Measurements from ENCODE around the gene ITGA2B. TPM values are rescaled to one million over a fixed set of nuclear protein-coding genes. Genes with fewer than 3 reads are reported as not detected.

The ITGA2B gene
- total and polyA plus RNA-seq, 3 donors from 2014 or later: 5.1 to 6.7 (median 6.0) TPM

DNA sequence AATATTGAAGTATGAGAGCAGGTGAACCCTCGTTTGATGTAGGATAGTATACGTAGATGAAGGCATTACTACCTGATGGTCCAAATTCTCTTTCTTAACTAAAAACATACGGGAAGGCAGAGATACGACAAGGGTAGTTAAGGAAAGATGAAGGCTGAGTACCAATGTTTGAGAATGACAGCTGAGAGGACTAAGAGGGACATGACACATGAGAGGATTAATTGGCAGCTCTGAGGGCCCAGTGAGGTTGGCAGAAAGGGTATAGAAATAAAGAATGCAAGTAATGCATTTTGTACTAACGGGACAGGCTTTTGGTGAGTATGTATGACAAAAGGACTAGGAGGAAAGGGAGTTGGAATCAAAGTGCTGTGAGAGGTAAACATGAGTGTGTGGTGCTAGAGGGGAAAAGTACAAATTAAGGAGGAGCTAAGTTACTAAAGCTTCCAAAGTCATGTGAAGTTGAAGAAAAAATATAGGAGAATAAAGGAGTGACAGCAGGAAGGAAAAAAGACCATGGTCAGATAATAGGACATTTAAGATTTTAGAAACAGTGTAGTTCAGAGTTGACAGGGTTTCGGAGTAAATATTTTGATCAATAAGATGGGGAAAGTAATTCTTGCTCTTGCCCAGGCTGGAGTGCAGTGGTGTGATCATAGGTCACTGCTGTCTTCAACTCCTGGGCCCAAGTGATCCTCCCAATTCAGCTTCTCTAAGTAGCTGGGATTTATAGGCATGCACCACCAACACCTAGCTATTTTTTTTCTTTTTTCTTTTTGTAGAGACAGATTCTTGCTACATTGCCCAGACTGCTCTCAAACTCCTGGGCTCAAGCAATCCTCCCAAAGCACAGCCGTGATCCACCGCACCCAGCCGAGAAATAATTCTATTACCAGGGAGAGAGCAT lies 43.1 kb upstream of the ITGA2B start:
- Histone ChIP-seq H3K27ac (no peak overlapping the region), H3K9me3 (no peaks in the 10 kb centered on the region), H3K36me3 (ENCODE audit: low read depth, missing control alignments) (no peaks in the 10 kb centered on the region), H3K27me3 (no peaks in the 10 kb centered on the region), H3K4me1 (no peaks in the 10 kb centered on the region), H3K4me3 (no peak overlapping the region)
- no peak for DNase-seq
- intact Hi-C loops (cut with DNase I; ENCODE audit: low total_unique reads): no loop called here
- no peak for TF ChIP-seq POLR2A (IDR thresholded peaks at IDR 0.05)
- TF ChIP-seq, protein P1, sequence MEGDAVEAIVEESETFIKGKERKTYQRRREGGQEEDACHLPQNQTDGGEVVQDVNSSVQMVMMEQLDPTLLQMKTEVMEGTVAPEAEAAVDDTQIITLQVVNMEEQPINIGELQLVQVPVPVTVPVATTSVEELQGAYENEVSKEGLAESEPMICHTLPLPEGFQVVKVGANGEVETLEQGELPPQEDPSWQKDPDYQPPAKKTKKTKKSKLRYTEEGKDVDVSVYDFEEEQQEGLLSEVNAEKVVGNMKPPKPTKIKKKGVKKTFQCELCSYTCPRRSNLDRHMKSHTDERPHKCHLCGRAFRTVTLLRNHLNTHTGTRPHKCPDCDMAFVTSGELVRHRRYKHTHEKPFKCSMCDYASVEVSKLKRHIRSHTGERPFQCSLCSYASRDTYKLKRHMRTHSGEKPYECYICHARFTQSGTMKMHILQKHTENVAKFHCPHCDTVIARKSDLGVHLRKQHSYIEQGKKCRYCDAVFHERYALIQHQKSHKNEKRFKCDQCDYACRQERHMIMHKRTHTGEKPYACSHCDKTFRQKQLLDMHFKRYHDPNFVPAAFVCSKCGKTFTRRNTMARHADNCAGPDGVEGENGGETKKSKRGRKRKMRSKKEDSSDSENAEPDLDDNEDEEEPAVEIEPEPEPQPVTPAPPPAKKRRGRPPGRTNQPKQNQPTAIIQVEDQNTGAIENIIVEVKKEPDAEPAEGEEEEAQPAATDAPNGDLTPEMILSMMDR (IDR thresholded peaks at IDR 0.05): no peak
- WGBS, 2 donors: 89 to 94% methylated on average over 9 of the region's 9 CpGs

DNA sequence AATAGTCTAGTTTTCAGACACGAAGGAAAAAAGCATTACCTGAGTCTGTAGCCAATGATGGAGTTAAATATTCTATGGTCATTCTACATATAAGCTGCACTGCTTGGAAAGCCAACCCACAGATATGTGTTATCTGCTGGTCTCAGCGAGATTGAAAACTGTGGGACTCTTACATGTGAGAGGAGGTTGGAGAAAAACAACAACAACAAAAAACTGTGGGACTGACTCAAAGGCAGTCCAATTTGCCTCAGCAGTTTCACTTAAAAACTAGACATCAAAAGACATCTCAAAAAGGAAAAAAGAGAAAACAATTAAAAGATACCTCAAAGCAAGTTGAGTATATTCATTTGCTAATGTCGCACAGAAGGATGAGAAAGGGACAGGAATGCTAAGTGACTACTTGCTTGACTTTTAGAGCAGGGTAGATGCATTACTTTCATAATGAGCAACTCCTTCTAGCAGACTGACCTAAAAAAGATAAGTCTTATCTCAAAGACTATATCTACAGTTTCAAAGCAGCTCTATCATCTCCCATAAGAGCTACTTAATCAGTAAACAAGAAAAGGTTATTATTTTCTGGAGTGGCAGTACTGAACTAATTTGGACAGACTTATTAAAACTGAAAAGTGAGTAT lies 35.5 kb upstream of the ITGA2B start:
- H3K27me3 ChIP-seq: no peaks in the 10 kb centered on the region
- WGBS, 2 donors: 70 to 83% methylated on average over 3 of the region's 3 CpGs
- H3K36me3 ChIP-seq (ENCODE audit: low read depth, missing control alignments): no peaks in the 10 kb centered on the region
- intact Hi-C loops (cut with DNase I; ENCODE audit: low total_unique reads): no loop called here
- H3K9me3 ChIP-seq: no peaks in the 10 kb centered on the region
- no peak overlapping the region for H3K27ac ChIP-seq
- DNase-seq: no peak
- H3K4me3 ChIP-seq: no peak overlapping the region
- TF ChIP-seq POLR2A (IDR thresholded peaks at IDR 0.05): no peak
- TF ChIP-seq, protein P1 (IDR thresholded peaks at IDR 0.05): no peak
- no peaks in the 10 kb centered on the region for H3K4me1 ChIP-seq

DNA sequence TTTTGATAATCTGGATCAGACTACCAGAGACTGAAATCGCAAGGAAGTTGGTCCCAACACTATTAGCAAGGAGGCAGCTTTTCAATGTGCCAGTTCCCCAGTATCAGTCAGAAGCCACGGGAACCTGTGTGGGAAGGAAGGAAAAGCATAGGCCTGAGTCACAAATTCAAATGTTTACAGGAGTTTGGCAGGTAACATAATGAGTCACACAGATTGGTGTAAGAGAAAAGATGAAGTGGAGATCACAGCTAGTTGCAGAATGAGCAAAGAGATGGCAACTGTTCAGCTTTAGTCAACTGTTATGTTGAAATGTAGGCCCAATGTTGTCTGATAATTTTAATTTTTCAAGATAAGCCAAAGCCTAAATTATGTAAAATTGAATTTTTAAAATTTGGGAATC lies 28.1 kb upstream of the ITGA2B start:
- TF ChIP-seq, protein P1 (IDR thresholded peaks at IDR 0.05): no peak
- no peak for TF ChIP-seq POLR2A (IDR thresholded peaks at IDR 0.05)
- no peaks in the 10 kb centered on the region for H3K27me3 ChIP-seq
- H3K4me3 ChIP-seq: no peak overlapping the region
- 50 to 94% methylated on average over 2 of the region's 2 CpGs for WGBS, 2 donors
- H3K36me3 ChIP-seq (ENCODE audit: low read depth, missing control alignments): no peaks in the 10 kb centered on the region
- no peaks in the 10 kb centered on the region for H3K9me3 ChIP-seq
- intact Hi-C loops (cut with DNase I; ENCODE audit: low total_unique reads): no loop called here
- no peaks in the 10 kb centered on the region for H3K4me1 ChIP-seq
- no peak overlapping the region for H3K27ac ChIP-seq
- DNase-seq: no peak

DNA sequence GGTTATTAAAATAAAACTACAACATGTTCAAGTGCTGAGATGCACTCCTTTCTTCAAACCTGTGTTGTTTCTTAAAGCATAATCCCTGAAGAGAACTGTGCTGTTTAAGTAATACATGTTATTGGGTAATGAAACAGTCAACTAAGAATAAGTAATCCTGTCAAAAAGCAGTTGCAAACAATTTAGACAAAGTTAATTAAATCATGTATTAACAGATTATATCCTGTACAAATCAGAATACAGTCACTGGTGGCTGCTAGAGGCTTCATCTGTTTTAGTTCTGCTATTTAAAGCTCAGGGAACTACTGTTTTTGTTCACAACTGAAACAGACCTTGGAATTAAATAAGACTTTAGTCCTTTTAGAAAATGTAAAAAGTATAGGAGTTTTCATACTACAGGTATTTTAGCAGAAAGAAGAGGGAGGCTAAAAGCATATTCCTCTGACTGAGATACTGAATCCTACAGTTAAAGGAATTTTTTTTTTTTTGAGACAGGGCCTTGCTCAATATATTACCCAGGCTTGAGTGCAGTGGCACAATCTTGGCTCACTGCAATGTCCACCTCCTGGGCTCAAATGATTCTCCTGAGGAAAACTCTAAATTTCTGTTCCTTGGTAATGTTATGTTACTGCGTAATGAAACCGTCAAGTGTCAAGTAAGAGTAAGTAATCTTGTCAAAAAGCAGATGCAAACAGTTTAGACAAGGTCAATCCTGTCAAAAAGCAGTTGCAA lies 27.3 kb upstream of the ITGA2B start:
- Histone ChIP-seq H3K4me1 (no peaks in the 10 kb centered on the region), H3K27ac (no peak overlapping the region), H3K36me3 (ENCODE audit: low read depth, missing control alignments) (no peaks in the 10 kb centered on the region), H3K27me3 (no peaks in the 10 kb centered on the region), H3K9me3 (no peaks in the 10 kb centered on the region), H3K4me3 (no peak overlapping the region)
- intact Hi-C loops (cut with DNase I; ENCODE audit: low total_unique reads): no loop called here
- 92 to 97% methylated on average over 2 of the region's 2 CpGs for WGBS, 2 donors
- no peak for DNase-seq
- TF ChIP-seq, protein P1 (IDR thresholded peaks at IDR 0.05): no peak
- TF ChIP-seq POLR2A (IDR thresholded peaks at IDR 0.05): no peak
